ENCODE data around the gene PTTG1IP. TPM values are rescaled to one million over a fixed set of nuclear protein-coding genes. Genes with fewer than 3 reads are reported as not detected.

Gene PTTG1IP
- total and polyA plus RNA-seq, 2 of the 13 experiments (the other 11 are each of a cell fraction or from before 2014, with no cell fraction given), result 161 to 700 TPM

- TF ChIP-seq ZNF207 (IDR thresholded peaks at IDR 0.05; ENCODE audit: borderline replicate concordance), result no peak
- TF ChIP-seq ZBTB44 (CRISPR knock-in tag; IDR thresholded peaks at IDR 0.05), result no peak
- TF ChIP-seq ZNF710 (CRISPR knock-in tag; IDR thresholded peaks at IDR 0.05; ENCODE audit: borderline replicate concordance), result no peak
- TF ChIP-seq ZBED4 (CRISPR knock-in tag; IDR thresholded peaks at IDR 0.05; ENCODE audit: borderline replicate concordance), result no peak; the same call in 1 of the 2 replicates
- no peak for TF ChIP-seq NFKB2 (CRISPR knock-in tag; IDR thresholded peaks at IDR 0.05; ENCODE audit: borderline replicate concordance)
- no peak for TF ChIP-seq ZNF670 (CRISPR knock-in tag; IDR thresholded peaks at IDR 0.05; ENCODE audit: borderline replicate concordance)
- TF ChIP-seq NCOA2 (CRISPR knock-in tag; IDR thresholded peaks at IDR 0.05), result no peak
- TF ChIP-seq ZNF180 (CRISPR knock-in tag; IDR thresholded peaks at IDR 0.05; ENCODE audit: borderline replicate concordance, low read depth), result no peak
- no peak for TF ChIP-seq KMT2B (CRISPR knock-in tag; IDR thresholded peaks at IDR 0.05)
- TF ChIP-seq PTBP1 (IDR thresholded peaks at IDR 0.05; ENCODE audit: low read depth, low read length, poor library complexity, severe bottlenecking), result no peak
- no peak for TF ChIP-seq ZMAT5 (CRISPR knock-in tag; IDR thresholded peaks at IDR 0.05; ENCODE audit: borderline replicate concordance, low read depth)
- no peak for TF ChIP-seq FOSL2 (CRISPR knock-in tag; IDR thresholded peaks at IDR 0.05)
- TF ChIP-seq HOMEZ (CRISPR knock-in tag; IDR thresholded peaks at IDR 0.05; ENCODE audit: low read depth), result no peak
- TF ChIP-seq ZNF709 (CRISPR knock-in tag; IDR thresholded peaks at IDR 0.05), result peak; percentile 56; the same call in 1 of the 2 replicates
- TF ChIP-seq HES4 (CRISPR knock-in tag; IDR thresholded peaks at IDR 0.05; ENCODE audit: borderline replicate concordance), result no peak
- TF ChIP-seq ZNF350 (CRISPR knock-in tag; IDR thresholded peaks at IDR 0.05; ENCODE audit: borderline replicate concordance, low read depth), result no peak
- no peak for TF ChIP-seq ZNF740 (CRISPR knock-in tag; IDR thresholded peaks at IDR 0.05)
- no peak for TF ChIP-seq ZNF510 (CRISPR knock-in tag; IDR thresholded peaks at IDR 0.05; ENCODE audit: low read depth)
Measured at GRCh38 chr21:44817914-44818639, 55.4 kb downstream of the PTTG1IP start, which contains the start of gene SUMO3 (continued).

Data from HepG2 (cell line).